Gastroesophageal sphincter (tissue), 3 donors: ENCODE results near the gene BRINP3.
"Not testable (repeated sequence)": the region's sequence is repeated elsewhere in the genome, so short reads cannot be mapped to it uniquely, and the experiment has no call there.

Experiments
- CTCF ChIP-seq, 4 experiments: fragments of 200-600 bp in 2 of 4; fragments of 450-650 bp in 2 of 4; sonication (generic) in 1 of 4; IDR thresholded peaks; one replicate each; pipeline ENCODE4 v1.5.1; 2017 to 2019; ENCODE audit warnings: antibody characterized with exemption in 4 of 4, mild to moderate bottlenecking in 2 of 4, moderate library complexity in 2 of 4
- POLR2A ChIP-seq, 2 donors: fragments of 450-650 bp; IDR thresholded peaks; one replicate each; pipeline ENCODE4 v1.6.1; 2017; ENCODE audit warnings: antibody characterized with exemption in 2 of 2, mild to moderate bottlenecking in 2 of 2, moderate library complexity in 1 of 2
- POLR2AphosphoS5 ChIP-seq: sonication (generic); formaldehyde crosslinking; IDR thresholded peaks from one replicate; pipeline ENCODE4 v1.6.1; 2017; ENCODE audit warnings: antibody characterized with exemption

GRCh38 chr1:190504539-190504938, 26.9 kb upstream of the BRINP3 start:
- not testable (repeated sequence) for TF ChIP-seq POLR2AphosphoS5; POLR2A (IDR thresholded peaks at IDR 0.05); CTCF (IDR thresholded peaks at IDR 0.05)
